GM12872 (cell line): Measurements from ENCODE around the gene DLG1.
A peak's percentile ranks its signal among the peaks of the same experiment; 100 is the strongest.

Experiments
- CTCF ChIP-seq: IDR thresholded peaks from 3 replicates; pipeline ENCODE4 v1.5.1; 2011; ENCODE audit warnings: low read depth, mild to moderate bottlenecking, low read length, moderate library complexity; ENCODE audit not compliant: insufficient read depth

The DLG1 gene

GRCh38 chr3:197196192-197196591 lies 102.2 kb downstream of the DLG1 start:
- TF ChIP-seq CTCF: no peak

DNA sequence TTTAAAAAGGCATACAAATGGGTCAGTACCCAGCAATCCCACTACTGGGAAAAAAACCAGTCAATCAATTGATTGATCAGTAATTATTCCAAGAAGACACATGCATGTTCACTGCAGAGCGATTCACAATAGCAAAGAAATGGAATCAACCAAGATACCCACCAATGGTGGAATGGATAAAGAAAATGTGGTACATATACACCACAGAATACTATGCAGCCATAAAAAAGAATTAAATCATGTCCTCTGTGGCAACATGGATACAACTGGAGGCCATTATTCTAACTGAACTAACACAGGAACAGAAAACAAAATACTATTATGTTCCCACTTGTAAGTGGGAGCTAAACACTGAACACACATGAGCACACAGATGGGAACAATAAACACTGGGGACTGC lies 103.1 kb downstream of the DLG1 start:
- TF ChIP-seq CTCF: no peak

GRCh38 chr3:197191897-197192296 lies 106.5 kb downstream of the DLG1 start:
- no peak for TF ChIP-seq CTCF

DNA sequence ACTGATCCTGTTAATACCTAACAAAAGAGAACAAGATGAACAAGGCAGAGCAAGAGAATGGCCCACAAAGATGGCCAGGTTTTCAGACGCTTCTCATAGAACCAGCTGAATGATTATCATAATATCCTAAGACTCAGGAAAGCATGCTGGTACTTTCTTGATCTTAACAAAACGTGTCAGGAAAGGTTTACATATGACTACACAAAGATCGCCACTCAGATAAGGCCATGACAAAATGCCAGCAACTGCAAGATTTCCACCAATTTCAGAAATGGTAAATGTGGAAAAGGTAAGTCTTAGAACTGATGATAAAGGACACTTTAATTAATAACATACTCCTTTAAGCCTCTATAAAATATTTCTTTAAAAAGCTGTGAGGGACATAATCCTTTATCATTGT lies 108.8 kb downstream of the DLG1 start:
- no peak for TF ChIP-seq CTCF

GRCh38 chr3:197188963-197189362 lies 109.4 kb downstream of the DLG1 start:
- TF ChIP-seq CTCF: no peak

- TF ChIP-seq CTCF: peak; percentile 70
These were observed 111.4 kb downstream of the DLG1 start for GRCh38 chr3:197186887-197187588.

GRCh38 chr3:197183582-197183981 lies 114.8 kb downstream of the DLG1 start:
- TF ChIP-seq CTCF: no peak

GRCh38 chr3:197181741-197182140 lies 116.7 kb downstream of the DLG1 start:
- TF ChIP-seq CTCF: no peak
